Measurements from ENCODE around the gene ZBTB25. TPM values are rescaled to one million over a fixed set of nuclear protein-coding genes. Genes with fewer than 3 reads are reported as not detected.

The ZBTB25 gene
- total RNA-seq, 6 donors from 2014 or later = 5.9 to 31.4 (median 10.3) TPM

GRCh38 chr14:64508215-64508776 lies 4.7 kb upstream of the ZBTB25 start:
- Histone ChIP-seq H3K36me3 (no peaks in the 10 kb centered on the region), H3K4me1 (peaks cover 44 to 71% (median 63%) of the 10 kb centered on the region in 4 donors), H3K27me3 (no peaks in the 10 kb centered on the region)

GRCh38 chr14:64507376-64508156 lies 3.9 kb upstream of the ZBTB25 start:
- H3K36me3 ChIP-seq = no peaks in the 10 kb centered on the region
- no peak for TF ChIP-seq CTCF (IDR thresholded peaks at IDR 0.05)
- no peak for TF ChIP-seq POLR2A (IDR thresholded peaks at IDR 0.05)
- no peak for TF ChIP-seq EP300 (IDR thresholded peaks at IDR 0.05)
- no peak for TF ChIP-seq POLR2AphosphoS5 (IDR thresholded peaks at IDR 0.05)
- H3K27me3 ChIP-seq = no peaks in the 10 kb centered on the region
- 67 to 69% methylated on average over 4 of the region's 4 CpGs for WGBS, 2 donors
- DNase-seq (no peak), ATAC-seq (ENCODE audit: low FRiP score in 2 of 2) (no peak)
- H3K9me3 ChIP-seq = no peaks in the 10 kb centered on the region
- peaks cover 40 to 77% (median 59%) of the 10 kb centered on the region in 4 donors for H3K4me1 ChIP-seq
- H3K27ac ChIP-seq = peak overlapping the region in 1 of 4 donors; percentile 100
- no peak overlapping the region for H3K4me3 ChIP-seq

More at GRCh38 chr14:64508215-64508776, 4.7 kb upstream of the ZBTB25 start:
- 25 to 39% methylated on average over 1 of the region's 1 CpG for WGBS, 2 donors
- Histone ChIP-seq H3K27ac (no peak overlapping the region), H3K4me3 (no peak overlapping the region), H3K9me3 (no peaks in the 10 kb centered on the region)
- TF ChIP-seq POLR2AphosphoS5 (IDR thresholded peaks at IDR 0.05) = no peak
- TF ChIP-seq POLR2A (IDR thresholded peaks at IDR 0.05) = no peak
- no peak for TF ChIP-seq EP300 (IDR thresholded peaks at IDR 0.05)
- TF ChIP-seq CTCF (IDR thresholded peaks at IDR 0.05) = no peak
- no peak for DNase-seq
- ATAC-seq (ENCODE audit: low FRiP score in 2 of 2) = no peak

- DNase-seq (no peak), ATAC-seq (ENCODE audit: low FRiP score in 2 of 2) (no peak)
- no peaks in the 10 kb centered on the region for H3K36me3 ChIP-seq
- no peaks in the 10 kb centered on the region for H3K27me3 ChIP-seq
- H3K4me3 ChIP-seq = peak overlapping the region in 3 of 4 donors; percentile 58 to 88 (median 72)
- peaks cover 46 to 77% (median 61%) of the 10 kb centered on the region in 4 donors for H3K4me1 ChIP-seq
- TF ChIP-seq EP300 (IDR thresholded peaks at IDR 0.05) (no peak), CTCF (IDR thresholded peaks at IDR 0.05) (no peak), POLR2A (IDR thresholded peaks at IDR 0.05) (no peak), POLR2AphosphoS5 (IDR thresholded peaks at IDR 0.05) (no peak)
- H3K9me3 ChIP-seq = no peaks in the 10 kb centered on the region
- WGBS, 2 donors = 24 to 28% methylated on average over 3 of the region's 3 CpGs
- peak overlapping the region; percentile 20 to 100 (median 78) for H3K27ac ChIP-seq
Measured at GRCh38 chr14:64506721-64507120, 3.1 kb upstream of the ZBTB25 start.

GRCh38 chr14:64504897-64505794 lies 1.5 kb upstream of the ZBTB25 start:
- WGBS, 2 donors = 0 to 1% methylated on average over 55 to 56 of the region's 68 CpGs
- H3K36me3 ChIP-seq = no peaks in the 10 kb centered on the region
- peak; percentile 75 to 78 for ATAC-seq (ENCODE audit: low FRiP score in 2 of 2)

More at GRCh38 chr14:64504897-64505794, 1.5 kb upstream of the ZBTB25 start:
- Histone ChIP-seq H3K4me1 (peaks cover 43 to 75% (median 59%) of the 10 kb centered on the region in 4 donors), H3K27me3 (no peaks in the 10 kb centered on the region), H3K9me3 (no peaks in the 10 kb centered on the region), H3K4me3 (peak overlapping the region; percentile 42 to 88 (median 65)), H3K27ac (peak overlapping the region; percentile 95 to 100 (median 100))
- TF ChIP-seq EP300 (IDR thresholded peaks at IDR 0.05) (no peak), POLR2AphosphoS5 (IDR thresholded peaks at IDR 0.05) (peak; percentile 20 to 50), CTCF (IDR thresholded peaks at IDR 0.05) (peak in 2 of 6 experiments; percentile 0 to 4), POLR2A (IDR thresholded peaks at IDR 0.05) (peak in 2 of 4 donors; percentile 0 to 39)
- peak; percentile 93 to 94 for DNase-seq

Measured in upper lobe of left lung (tissue), 6 donors.